Choroid plexus epithelial cell (primary cell): ENCODE data around the gene DPYD.

Source experiments
- DNase-seq: peaks from one replicate; pipeline ENCODE4 v3.0.0-alpha.2; 2010; ENCODE audit warnings: low read depth
- H3K4me3 ChIP-seq: 2 replicates; pipeline ENCODE4 v1.5.1; 2011; ENCODE audit warnings: low read depth, mild to moderate bottlenecking, control low read depth, low read length, moderate library complexity
- TF ChIP-seq, protein P1 (sequence below): conservative IDR thresholded peaks from 2 replicates; pipeline ENCODE4 v1.5.1; 2011; ENCODE audit warnings: low read depth, mild to moderate bottlenecking, control low read depth, inconsistent platforms, low read length, moderate library complexity

The DPYD gene

DNA sequence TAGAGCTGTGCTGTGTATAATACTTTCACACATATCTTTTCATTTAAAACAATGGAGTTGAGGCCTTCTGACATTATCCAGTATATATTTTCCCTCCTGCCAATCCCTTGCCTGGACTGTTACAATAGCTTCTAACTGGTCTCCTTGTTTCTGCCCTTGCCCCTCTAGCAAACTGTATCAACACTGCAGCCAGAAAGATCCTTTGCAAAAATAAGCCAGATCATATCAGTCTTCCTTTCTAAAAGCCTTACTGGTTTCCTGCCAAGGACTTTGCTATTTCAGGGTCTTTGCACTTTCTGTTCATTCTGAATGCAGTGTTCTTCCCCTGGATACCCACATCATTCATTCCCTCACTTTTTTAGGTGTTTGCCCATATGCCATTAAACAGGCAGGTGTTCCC is 829.2 kb downstream of the DPYD start:
- DNase-seq, result no peak
- TF ChIP-seq, protein P1, sequence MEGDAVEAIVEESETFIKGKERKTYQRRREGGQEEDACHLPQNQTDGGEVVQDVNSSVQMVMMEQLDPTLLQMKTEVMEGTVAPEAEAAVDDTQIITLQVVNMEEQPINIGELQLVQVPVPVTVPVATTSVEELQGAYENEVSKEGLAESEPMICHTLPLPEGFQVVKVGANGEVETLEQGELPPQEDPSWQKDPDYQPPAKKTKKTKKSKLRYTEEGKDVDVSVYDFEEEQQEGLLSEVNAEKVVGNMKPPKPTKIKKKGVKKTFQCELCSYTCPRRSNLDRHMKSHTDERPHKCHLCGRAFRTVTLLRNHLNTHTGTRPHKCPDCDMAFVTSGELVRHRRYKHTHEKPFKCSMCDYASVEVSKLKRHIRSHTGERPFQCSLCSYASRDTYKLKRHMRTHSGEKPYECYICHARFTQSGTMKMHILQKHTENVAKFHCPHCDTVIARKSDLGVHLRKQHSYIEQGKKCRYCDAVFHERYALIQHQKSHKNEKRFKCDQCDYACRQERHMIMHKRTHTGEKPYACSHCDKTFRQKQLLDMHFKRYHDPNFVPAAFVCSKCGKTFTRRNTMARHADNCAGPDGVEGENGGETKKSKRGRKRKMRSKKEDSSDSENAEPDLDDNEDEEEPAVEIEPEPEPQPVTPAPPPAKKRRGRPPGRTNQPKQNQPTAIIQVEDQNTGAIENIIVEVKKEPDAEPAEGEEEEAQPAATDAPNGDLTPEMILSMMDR, result no peak
- no peak overlapping the region for H3K4me3 ChIP-seq

DNA sequence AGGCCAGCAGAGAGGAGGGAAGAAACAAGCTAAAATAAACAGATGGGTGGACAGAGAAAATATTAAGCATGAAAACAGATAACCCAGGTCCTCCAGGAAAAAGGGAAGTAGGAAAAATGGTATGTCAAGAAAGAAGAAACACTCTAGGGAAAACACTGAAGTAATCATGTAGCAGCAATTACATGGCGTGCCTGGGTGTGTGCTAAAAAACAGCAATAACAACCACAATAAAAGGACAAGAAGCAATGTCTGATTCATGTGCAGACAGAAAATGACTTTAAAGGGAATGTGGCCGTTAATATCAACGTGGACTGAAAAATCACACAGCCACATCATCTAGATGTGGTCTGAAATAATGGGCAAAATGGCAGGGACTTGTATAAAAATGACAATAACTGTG is 829.6 kb downstream of the DPYD start:
- TF ChIP-seq, protein P1, result no peak
- no peak for DNase-seq

DNA sequence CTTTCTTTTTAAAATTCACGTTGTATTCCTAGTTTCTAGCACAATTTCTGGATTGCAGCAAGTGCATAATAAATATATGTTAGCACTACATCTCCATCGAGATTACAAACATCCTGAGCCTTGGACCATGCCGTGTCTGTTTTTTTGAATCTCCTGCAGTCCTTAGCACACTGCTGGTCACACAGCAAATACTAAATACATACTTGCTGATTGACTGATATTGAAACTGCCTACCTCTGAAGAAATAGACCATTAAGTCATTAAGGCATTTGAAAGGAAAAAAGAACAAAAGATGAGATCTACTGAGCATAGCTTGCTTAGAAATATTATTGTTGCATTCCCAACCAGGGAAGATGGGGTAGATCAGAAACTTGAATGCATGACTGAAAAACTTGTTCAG is 830.1 kb downstream of the DPYD start:
- TF ChIP-seq, protein P1, result no peak
- H3K4me3 ChIP-seq, result no peak overlapping the region
- no peak for DNase-seq

More for the DNA sequence above, 829.6 kb downstream of the DPYD start:
- no peak overlapping the region for H3K4me3 ChIP-seq

DNA sequence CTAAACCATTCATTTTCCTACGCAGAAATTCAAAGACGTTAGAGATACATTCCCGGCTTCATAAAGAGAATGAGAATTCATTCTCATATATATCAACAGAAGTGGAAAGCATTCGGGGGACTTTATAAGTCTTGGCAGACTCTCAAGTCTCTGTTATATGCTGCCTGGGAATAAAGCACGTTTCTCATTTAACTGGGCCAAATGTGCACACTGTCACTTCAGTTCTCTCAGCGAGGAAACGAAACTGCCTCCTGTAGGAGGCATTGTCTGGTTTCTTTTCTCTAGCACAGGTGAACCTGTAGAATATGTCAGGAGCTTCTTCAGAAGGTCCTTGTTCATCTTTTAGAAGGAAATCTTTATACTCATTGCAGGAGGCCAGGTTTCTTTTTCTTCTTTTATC is 831.7 kb downstream of the DPYD start:
- no peak overlapping the region for H3K4me3 ChIP-seq
- TF ChIP-seq, protein P1, result no peak
- no peak for DNase-seq

DNA sequence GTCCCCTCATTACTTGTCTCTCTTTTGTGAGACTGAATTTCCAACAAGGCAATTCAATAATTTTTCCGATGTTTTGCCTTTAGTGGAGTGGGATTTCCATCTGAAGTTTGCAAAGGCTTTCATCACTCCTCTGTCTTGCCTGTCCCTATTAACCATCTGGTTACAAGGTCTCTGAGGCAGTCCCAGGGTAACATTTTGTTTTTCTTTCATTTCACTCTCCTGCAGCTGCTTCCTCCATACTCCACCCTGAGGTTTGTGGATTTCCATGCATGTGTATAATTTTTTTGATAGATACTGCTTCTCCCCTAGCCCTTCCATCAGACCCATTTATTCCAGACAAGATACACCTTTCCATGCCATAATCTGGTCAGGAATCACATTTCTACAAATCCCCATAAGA is 832.4 kb downstream of the DPYD start:
- DNase-seq, result peak; percentile 15
- H3K4me3 ChIP-seq, result no peak overlapping the region
- TF ChIP-seq, protein P1, result no peak

DNA sequence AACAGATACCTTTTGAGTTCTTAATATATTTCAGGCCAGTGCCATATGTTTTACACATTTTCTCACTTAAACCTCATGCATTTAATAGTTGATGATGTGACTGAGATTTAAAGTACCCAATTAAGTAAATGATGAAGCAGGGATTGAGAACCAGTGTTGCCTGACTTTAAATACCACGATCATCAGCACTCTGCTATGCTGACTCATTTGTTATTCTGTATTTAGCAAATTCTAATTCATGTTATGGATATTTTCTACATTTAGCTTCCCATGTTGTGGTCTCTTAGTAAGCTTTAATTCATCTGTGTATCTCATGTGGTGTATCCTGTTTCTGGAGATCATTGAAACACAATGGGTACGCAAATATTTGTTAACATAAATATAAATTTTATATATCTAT is 836.3 kb downstream of the DPYD start:
- TF ChIP-seq, protein P1, result no peak
- no peak overlapping the region for H3K4me3 ChIP-seq
- DNase-seq, result peak; percentile 7

DNA sequence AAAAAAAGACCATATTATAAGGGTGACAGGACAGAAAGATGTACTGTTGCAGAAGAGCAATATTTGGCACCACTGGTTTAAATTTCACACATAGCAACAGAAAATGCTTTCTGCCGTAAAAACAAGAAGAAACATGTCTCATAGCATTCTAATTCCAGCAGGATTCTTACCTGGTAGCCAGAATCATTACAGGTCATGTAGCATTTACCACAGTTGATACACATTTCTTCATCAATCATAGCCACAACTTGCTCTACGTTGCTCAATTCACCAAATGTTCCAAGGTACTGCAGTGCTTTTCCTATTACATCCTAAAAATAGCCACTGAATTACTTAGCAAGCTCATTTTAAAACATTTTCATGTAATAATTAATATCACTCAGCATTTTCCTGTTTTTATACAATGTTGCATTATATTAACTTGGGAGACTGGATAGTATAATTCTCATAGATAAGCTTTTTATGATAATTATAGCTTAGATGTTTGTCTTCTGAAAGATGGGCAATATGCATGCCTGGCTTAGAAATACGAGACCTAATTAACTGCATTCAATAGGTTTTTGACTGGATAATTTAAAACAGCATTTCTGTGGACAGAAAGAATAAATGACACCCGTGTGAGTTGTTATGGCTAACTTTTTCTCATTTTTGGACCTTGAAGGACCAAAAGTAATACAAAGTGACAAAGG is 838.5 kb downstream of the DPYD start:
- DNase-seq, result no peak
- no peak overlapping the region for H3K4me3 ChIP-seq
- TF ChIP-seq, protein P1, result no peak
